NCI-H2029 (cell line): Measurements from ENCODE around the gene NTN1.

Experiments used
- DNase-seq: peaks from one replicate; lab custom pipeline; 2025; lab: John Stamatoyannopoulos, UW

NTN1 gene

GRCh38 chr17:9199571-9200551 lies 178.6 kb downstream of the NTN1 start:
- no peak for DNase-seq

- DNase-seq, result no peak
Measured at GRCh38 chr17:9200699-9201359, 179.5 kb downstream of the NTN1 start.

- DNase-seq, result no peak
Measured at GRCh38 chr17:9202532-9202931, 181.2 kb downstream of the NTN1 start.

GRCh38 chr17:9203771-9204425 lies 182.6 kb downstream of the NTN1 start:
- no peak for DNase-seq

- DNase-seq, result no peak
Measured at GRCh38 chr17:9204637-9205329, 183.5 kb downstream of the NTN1 start.

- no peak for DNase-seq
Measured at GRCh38 chr17:9205520-9206409, 184.5 kb downstream of the NTN1 start.

- DNase-seq, result no peak
Measured at GRCh38 chr17:9206410-9206703, 185.0 kb downstream of the NTN1 start.

- DNase-seq, result no peak
Measured at GRCh38 chr17:9206741-9207332, 185.5 kb downstream of the NTN1 start.

GRCh38 chr17:9208381-9209105 lies 187.2 kb downstream of the NTN1 start:
- no peak for DNase-seq

GRCh38 chr17:9209347-9209746 lies 188.0 kb downstream of the NTN1 start:
- no peak for DNase-seq

- DNase-seq, result no peak
Measured at GRCh38 chr17:9209781-9210370, 188.6 kb downstream of the NTN1 start.

- no peak for DNase-seq
Measured at GRCh38 chr17:9211133-9211765, 189.9 kb downstream of the NTN1 start.

GRCh38 chr17:9212376-9213302 lies 191.3 kb downstream of the NTN1 start:
- no peak for DNase-seq

- DNase-seq, result no peak
Measured at GRCh38 chr17:9213303-9213640, 192.0 kb downstream of the NTN1 start.

GRCh38 chr17:9215465-9215864 lies 194.2 kb downstream of the NTN1 start:
- DNase-seq, result no peak

GRCh38 chr17:9217151-9218056 lies 196.1 kb downstream of the NTN1 start:
- DNase-seq, result no peak

- DNase-seq, result no peak
Measured at GRCh38 chr17:9218064-9218635, 196.8 kb downstream of the NTN1 start.
